Stimulated activated CD4-positive, alpha-beta T cell treated with anti-CD3 and anti-CD28 coated beads, Interleukin-1b, Interleukin-23, amount 100 ng/mL, for 4 hours (primary cell): ENCODE results near the gene ATP8B3.

Experiments used
- DNase-seq, 2 donors: peaks; one replicate each; pipeline ENCODE4 v3.0.0-alpha.2; 2020; ENCODE audit warnings: low read depth in 2 of 2

The ATP8B3 gene

DNA sequence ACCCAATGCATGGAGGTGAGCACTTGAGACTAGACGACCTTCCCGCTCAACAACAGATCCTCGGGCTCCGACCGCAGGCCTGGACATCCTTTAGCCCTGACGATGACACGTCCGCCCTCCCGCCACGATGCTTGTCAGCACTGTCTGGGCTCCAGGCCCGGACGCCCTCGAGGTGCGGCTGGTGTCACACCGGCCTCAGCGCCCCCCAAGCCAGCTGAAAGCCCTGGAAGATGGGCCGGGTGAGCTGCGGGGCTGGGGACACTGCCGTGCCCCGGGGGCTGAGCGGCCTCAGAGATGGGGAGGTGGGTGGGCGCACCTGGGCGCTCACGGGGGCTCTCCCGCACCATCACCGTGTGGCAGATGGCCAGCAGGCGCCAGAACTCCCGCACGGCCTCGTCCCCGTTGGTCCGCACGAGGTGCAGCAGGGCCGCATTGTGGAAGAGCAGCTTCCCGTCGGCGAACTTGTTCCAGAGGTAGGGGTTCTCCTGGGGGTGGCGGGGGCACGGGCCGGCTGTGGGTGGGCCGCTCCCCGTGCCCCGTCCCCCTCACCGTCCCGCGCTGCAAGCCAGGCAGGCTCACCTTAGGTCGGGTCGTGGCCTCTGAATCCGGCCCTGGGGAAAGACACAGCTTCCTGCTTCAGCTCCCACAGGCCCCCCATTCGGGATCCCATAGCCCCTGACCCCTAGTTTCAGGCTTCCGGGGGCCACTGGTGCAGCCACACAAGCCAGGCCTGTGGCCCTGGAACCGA, 15.5 kb downstream of the ATP8B3 start:
- DNase-seq: no peak

DNA sequence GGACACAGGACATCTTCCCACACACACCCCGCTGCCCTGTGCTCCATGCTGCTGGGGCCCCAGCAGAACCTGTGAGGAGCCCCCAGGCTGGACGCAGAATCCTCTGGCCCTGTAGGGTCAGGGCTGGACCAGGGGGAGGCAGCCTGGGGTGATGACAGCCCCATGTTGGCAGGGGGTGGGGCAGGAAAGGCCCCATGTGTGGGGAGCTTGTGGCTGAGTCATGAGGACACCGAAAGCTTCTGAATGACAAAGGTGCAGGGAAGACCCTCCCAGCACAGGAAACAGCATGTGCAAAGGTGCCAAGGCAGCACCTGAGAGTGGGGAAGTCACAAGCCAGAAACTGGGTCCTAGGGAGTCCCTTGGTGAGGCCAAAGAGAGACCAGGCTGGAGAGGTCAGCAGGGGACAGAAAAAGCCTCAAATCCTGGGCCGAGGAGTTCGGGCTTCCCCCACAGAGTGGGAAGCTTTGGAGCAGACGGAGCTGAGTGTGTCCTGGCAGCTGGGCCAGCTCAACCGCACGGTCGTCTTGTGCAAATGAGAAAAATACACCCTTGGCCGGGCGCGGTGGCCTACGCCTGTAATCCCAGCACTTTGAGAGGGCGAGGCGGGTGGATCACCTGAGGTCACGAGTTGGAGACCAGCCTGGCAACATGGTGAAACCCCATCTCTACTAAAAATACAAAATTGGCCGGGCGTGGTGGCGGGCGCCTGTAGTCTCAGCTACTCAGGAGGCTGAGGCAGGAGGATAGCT, 17.5 kb downstream of the ATP8B3 start:
- DNase-seq: no peak

DNA sequence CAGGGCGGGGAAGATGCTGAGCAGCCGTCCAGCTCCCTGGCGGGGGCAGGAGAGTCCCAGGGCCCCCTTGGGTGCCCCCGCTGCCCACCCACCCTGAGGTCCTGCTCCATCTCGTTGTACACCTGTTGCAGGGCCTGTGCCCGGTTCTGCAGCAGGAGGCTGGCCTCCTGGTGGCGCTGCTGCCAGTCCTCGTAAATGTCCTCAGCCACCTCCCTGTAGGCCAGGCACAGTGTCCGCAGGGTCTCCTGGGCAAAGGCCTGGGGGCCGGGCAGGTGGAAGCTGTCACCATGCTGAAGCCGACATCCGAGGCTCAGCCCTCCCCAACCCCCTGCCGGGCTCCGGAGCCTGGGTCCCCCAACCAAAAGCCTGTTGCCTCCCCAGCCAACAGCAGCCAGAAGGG, 20.2 kb downstream of the ATP8B3 start:
- DNase-seq: no peak

DNA sequence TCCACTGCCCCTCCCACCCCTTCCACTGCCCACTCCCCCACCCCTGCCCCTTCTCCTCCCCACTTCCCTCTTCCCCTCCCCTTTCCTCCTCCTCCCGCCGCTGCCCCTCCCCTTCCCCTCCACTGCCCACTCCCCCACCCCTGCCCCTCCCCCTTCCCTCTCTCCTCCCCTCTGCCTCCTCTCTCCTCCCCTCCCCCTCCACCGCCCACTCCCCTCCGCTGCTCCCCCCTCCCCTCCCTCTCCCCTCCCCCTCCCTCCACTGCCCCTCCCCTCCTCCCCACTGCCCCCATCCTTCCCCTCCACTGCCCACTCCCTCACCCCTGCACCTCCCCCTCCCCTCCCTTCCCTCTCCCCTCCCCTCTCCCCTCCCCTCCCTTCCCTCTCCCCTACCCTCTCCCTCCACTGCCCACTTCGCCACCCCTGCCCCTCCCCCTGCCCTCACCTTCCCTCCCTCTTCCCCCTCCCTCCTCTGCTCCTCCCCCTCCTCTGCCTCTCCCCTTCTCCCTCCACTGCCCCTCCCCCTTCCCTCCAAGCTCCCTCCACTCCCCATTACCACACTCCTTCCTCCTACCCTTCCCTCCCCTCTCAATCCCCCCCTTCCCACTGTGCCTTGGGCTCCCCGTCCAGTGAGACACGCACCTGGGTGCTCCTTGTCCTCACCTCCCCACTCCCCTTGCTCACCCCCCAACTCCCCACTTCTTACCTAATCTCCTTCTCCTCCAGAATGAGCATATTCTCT, 21.9 kb downstream of the ATP8B3 start:
- no peak for DNase-seq

DNA sequence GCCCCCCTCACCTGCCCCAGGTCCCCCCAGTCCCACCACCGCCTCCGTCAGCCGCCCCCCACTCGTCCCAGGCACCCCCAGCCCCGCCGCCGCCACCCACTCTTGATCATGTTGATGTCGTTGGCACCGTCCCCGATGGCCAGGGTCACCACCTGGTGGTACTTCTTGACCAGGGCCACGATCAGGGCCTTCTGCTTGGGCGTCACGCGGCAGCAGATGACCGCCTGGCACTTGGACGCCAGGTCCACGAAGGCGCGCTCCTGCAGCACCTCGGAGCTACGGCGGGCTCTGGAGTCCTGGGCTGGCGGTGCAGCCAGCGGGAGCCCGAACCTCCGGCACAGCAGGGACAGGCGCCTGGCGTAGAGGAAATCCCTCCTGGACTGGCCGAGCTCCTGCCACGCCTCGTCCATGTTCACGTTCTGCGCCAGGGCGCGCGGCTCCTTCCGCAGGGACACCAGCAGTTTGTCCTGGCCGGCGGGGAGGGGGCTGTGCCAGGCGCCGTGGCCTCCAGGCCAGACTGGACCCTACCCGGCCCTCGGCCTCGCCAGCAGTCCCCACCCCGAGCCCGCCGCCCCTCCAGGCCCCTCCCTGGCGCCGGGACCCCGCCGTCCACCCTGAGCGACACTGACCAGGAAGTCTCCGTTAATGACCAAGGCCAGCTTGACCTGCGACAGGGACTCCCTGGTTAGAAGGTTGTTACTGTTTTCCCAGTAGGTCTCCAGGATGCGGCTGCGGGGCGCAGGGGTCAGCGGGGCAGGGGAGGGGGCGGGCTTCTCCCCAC, 22.6 kb downstream of the ATP8B3 start:
- DNase-seq: no peak

DNA sequence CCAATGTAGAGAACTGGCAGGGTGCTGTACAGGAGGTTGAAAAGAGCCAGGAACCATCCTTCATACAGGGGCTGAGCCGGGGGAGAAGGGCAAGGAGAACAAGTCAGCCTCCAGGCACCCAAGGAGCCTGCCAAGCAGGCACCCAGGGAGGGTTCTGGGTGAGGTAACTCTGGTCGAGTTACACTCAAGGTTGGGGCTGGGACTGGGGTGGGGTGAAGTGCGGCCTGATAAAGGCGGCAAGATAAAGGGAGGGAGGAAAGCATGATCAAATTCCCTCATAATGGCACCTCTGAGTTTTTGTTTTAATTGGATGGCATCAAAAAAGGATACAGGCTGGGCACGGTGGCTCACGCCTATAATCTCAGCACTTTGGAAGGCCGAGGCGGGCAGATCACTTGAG, 25.0 kb downstream of the ATP8B3 start:
- DNase-seq: no peak

DNA sequence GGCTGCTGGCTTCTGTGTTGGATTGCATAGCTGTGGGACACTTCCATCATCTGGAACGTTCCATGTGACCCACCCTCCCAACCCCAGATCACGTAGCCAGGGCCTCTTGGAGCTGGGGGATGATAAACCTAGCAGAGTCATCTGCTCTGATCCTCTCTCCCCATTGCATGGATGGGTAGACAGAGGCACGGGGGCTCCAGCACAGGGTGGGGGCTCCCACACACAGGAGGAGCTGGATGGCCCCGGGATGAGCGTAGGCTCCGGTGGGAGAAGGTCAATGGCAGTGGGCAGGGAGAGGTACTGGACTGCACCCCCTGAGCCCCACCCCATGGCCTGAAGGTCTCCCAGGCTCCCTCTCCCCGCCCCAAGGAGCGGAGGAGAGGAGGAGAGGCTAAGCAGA, 25.4 kb downstream of the ATP8B3 start:
- DNase-seq: no peak

DNA sequence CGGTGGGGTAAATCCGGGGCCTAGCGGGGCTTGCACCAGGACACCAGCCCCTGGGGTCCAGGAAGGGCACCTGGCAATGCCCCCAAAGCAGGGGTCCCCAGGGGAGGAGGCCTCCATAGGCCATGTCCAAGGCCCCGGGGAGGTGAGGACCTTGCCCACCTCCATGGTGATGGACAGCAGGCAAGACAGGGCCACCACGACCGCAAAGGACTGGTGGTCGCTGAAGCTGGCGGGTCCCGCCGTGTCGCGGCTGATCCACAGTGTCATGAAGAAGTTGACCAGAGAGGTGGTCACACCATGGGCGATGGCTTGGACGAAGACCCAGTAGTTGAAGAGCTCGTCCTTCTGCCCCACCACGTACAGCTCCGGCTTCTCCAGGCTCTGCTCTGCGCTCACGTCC, 26.8 kb downstream of the ATP8B3 start:
- no peak for DNase-seq

DNA sequence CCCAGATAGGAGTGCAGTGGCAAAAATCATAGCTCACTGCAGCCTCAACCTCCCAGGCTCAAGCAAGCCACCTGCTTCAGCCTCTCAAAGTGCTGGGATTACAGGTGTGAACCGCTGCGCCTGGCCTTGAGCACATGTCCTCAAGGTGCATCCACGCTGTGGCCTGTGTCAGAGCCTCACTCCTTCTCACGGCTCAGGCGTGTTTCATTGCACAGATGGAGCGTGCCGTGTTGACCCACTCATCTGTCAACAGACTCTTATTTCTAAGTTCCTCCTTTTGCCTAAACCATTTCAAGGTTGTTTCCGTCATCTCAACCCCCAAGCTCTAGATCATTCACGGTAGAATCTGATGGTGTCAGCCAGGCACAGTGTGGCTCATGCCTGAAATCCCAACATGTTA, 28.2 kb downstream of the ATP8B3 start:
- no peak for DNase-seq

DNA sequence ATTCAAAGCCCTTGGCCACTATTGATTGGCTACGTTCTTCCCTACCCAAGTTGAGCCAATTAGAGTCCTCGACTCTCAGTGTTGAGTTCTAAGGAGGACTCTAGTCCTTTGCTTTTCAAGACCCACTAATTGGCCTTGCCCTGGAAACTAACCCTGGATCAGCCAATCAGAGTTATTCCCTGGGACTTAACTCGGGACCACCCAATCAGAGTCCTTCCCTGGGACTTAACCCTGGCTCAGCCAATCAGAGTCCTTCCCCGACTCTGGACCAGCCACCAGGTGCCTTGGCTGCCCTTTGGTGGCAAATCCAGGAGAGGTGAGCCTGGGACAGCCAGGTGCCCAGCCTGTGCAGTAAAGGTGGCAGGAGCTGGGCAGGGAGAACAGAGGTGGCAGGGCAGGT, 28.7 kb downstream of the ATP8B3 start:
- DNase-seq: no peak

DNA sequence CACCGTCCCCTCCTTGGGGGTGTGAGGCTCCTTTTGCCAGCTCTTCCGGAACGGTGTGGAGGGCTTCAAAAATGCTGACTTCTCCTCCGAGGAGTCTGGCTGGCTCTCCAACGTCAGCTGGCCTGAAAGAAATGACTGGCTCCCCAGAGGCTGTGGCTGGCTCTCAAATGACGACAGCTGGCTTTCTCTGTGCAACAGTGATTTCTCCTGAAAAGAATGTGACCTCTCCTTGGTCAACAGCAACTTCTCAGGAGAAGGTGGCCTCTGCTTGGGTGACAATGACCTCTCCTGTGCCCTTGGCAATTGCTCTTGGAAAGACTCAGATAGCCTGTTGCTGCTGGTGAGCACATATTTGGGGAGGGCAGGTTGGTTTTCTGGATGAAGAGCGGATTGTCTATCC, 29.6 kb downstream of the ATP8B3 start:
- no peak for DNase-seq

DNA sequence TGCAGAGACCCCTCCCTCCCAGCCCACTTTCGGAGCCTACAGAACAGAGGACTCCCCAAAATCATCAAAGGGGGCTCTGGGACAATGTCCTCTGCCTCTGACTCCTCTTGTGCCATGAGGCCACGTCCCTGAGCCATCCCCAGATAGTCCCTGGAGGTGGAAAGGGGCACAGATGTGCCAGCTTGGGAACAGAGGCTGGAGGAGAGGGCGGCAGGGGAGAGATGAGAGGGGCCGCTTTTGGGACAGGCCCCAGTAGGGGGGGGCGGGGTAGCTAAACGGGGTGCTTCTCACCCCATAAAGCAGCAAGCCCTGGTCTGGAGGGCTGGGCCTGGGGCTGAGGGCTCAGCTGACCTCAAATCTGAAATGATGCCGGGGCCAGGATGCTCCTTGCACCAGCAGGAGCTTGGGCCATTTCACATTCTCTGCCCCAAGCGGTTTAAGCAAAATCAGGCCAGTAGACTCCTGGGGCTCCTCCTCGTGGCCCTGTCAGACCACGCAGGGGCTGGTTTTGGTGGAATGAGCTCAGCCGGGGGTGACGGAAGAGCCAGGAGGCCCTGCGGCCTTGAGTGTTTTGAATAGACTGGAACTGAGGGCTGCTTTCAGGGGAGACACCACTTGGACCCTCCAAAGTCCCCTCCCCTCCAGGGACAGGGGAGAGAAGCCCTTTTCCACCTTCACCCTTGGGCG, 31.7 kb downstream of the ATP8B3 start:
- DNase-seq: no peak

DNA sequence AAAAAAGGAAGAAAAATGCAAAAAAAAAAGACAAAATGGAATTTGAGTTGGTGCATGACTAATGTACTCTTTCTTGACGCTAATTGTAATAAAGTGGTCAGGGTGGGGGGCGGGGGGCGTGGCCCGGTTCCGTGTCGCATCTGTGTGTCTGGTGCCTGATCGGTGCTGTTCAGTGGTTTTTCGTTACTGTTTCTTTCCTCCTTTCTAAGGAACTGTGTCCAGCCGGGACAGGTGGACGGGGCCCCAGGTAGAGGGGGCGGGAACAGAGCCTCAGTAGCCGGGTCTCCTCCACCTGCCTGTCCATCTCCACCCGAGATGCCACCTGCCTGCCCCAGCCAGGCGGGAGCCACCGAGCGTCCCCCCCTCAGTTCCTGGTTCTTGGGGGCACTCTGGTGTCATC, 32.5 kb downstream of the ATP8B3 start:
- DNase-seq: no peak

DNA sequence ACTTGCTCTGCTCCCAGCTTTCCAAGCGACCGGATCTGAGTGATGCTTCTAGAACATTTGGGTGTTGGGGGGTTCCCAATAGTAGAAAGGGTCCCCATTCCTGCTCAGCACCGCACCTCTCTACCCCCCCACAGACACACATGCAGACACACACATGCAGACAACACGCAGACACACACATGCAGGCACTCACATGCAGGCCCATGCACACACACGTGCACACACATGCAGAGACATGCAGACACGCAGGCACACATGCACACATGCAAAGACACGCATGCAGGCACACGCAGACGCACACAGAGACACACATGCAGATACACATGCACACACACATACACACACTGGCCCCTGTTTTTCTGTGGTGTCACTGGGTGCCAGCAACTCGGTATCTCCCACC, 34.9 kb downstream of the ATP8B3 start:
- no peak for DNase-seq

DNA sequence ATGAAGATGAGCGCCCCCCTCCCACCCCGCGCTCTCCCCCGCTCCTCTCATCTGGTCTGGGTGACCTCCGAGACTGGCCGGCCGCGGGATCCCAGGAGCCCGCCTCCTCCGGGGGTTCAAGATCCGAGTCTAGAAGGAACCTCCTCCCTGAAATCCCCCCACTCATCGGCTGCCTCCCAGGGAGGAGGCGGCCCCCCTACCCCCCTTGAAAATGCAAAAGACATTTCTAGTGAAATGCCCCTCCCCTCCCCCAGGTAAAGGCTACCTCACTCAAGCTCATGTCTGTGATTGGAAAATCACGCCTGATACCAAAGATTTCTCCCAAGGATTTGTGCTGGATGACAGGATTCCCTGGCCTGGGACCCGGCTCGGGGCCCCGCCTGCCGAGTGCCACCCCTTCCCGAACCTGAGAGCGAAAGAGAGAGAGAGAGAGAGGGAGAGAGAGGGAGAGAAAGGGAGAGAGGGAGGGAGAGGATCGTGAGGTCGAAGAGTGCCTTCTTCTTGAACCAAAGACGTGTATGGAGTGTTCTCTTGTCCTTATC, 35.4 kb downstream of the ATP8B3 start:
- no peak for DNase-seq

DNA sequence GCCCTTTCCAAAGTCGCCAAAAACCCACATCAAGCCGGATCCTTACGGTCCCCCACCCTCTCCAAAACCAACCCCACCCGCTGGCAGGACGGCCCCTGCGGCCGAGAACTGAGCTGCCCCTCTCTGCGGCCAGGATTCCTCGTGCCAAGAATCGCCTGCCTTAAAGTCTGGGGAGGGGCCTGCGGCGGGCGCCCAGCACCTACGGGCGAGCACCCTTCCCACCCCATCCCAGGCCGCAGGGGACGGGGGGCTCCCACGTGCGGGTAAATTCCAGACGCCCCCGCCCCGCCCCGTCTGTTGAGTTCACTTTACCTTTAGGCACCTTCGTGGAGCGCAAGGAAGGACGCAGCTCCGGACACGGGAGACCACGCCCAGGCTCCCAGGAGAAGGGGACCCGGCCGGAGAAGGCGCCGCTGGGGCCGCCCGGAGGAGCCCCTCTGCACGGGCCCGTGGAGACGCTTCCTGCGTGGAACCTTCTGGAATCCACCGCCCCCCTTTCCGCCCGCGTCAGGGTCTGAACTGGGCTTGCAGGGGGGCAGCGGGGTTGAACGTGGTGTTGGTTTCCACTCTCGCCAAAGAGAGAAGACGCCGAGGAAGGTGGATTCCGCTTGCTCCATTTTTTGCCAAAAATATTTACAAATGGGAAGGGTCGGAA, 36.0 kb downstream of the ATP8B3 start:
- DNase-seq: no peak

DNA sequence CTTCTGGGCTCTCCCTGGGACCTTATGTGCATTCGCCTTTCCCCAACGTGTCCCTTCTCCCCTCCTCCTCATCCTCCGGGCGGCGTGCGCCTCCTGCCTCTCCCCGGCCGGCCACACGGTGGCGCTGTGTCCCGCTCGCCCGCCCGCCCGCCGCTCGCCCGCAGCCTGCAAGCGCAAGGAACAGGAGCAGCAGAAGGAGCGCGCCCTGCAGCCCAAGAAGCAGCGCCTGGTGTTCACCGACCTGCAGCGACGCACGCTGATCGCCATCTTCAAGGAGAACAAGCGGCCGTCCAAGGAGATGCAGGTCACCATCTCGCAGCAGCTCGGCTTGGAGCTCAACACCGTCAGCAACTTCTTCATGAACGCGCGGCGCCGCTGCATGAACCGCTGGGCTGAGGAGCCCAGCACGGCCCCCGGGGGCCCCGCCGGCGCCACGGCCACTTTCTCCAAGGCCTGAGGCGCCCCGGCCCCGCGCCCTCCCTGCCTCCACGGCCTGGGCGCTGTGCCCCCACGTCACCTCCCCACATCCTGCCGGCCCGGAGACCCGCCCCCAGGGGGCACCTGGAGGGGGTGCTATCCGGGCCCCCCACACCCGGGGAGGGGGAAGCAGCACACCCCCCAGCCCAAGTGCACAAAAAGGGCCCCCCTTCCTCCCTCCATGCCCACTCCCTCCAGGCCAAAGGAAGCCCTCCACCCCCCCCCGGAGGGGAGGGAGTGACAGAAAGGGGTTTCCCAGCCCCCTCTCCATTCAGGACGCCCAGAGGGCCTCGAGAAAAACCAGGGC, 36.9 kb downstream of the ATP8B3 start:
- DNase-seq: no peak

DNA sequence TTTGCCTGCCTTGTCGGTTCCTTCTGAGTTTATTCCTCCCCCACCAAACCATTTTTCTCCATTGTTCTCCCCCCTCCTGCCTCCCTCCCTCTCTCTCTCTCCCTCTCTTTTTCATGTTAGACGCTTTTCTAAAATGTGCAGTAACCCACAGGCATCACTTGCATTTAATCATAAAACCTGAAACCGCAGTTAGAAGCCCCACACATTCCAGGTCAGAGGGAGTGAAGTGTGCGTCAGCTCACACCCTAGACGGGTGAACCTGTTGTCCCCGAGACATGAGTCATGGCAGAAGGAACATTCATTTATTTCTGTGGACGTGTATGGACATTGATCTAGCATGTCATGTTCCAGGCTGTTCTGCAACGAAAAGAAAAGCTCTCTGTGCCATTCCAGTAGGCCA, 38.9 kb downstream of the ATP8B3 start:
- DNase-seq: no peak

DNA sequence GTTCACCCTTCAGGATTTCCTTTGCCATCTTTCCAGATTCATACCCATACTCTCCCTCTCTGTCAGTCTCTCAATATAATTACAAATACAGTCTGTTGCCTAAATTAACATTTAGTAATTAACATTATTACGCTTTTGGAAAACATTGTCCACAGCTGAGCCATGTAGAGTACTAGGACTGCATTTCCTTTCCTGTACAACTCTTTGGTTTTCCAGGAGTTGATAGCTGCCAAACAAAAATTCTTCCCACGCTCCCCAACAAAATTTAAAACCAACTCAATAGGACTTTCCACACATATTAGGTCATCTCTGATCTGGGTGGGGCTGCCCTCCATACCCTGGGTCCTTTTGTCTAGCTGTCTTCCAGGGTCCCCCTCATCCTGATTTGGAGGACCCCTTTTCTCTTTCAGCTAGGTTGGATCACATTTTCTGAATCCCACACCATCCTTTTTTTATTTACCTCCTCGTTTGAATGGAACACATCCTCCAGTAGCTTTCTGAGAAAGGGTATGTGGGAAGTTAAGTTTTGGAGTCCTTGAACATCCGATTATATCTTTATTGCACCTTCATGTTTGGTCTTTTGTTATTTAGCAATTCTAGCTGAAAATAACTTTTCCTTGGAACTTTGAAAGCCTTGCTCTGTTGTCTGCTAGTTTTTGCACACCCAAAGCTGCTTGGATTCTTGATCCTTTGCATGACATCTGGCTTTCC, 41.1 kb downstream of the ATP8B3 start:
- DNase-seq: no peak
